SK-N-MC (cell line): ENCODE measurements around the gene CACNA2D4.

ENCODE experiments used
- EZH2 ChIP-seq: fragments of 200-600 bp; sonication (generic); IDR thresholded peaks from one replicate; pipeline ENCODE4 v1.6.1; 2017; ENCODE audit warnings: antibody characterized with exemption
- POLR2AphosphoS5 ChIP-seq: IDR thresholded peaks from 2 replicates; pipeline ENCODE4 v1.6.1; 2012; ENCODE audit warnings: mild to moderate bottlenecking, low read depth, low read length, borderline replicate concordance

- no peak for TF ChIP-seq EZH2
- no peak for TF ChIP-seq POLR2AphosphoS5
Observed at GRCh38 chr12:1777798-1778197, 140.7 kb downstream of the CACNA2D4 start.
